A549 (cell line): Measurements from ENCODE around the gene NR4A1. TPM values are rescaled to one million over a fixed set of nuclear protein-coding genes. Genes with fewer than 3 reads are reported as not detected.

Experiments
- ATAC-seq, 2 experiments: fragments of 200-7000 bp in 1 of 2; fragments of >200 bp in 1 of 2; cut with Nextera tagmentation in 1 of 2; cut with Tn5 transposase in 1 of 2; 3 replicates each; pipeline versions ENCODE4 v1.8.0 to v1.9.1; 2018 to 2020; ENCODE audit warnings: mild to moderate bottlenecking in 1 of 2, moderate library complexity in 1 of 2
- CTCF ChIA-PET: fragments of 300-600 bp; sonication (Branson Sonifier 250); formaldehyde crosslinking; extraction: SDS; loops from one replicate; lab custom pipeline; 2021; ENCODE audit warnings: antibody characterized with exemption, inconsistent platforms; lab: Yijun Ruan, JAX
- POLR2A ChIA-PET: fragments of 350-600 bp; formaldehyde crosslinking; extraction: SDS; loops from one replicate; lab custom pipeline; 2021; ENCODE audit warnings: antibody characterized with exemption, inconsistent platforms; lab: Yijun Ruan, JAX
- DNase-seq, 2 experiments: peaks; one replicate each; pipeline versions ENCODE4 v3.0.0 to v3.0.0-alpha.2; 2011 to 2016; ENCODE audit warnings: low read depth in 1 of 2, low spot score in 1 of 2
- FAIRE-seq: peaks from 2 replicates; lab custom pipeline; 2011; peaks lifted over from hg19 to GRCh38; lab: Jason Lieb, UNC
- H3K27ac ChIP-seq, 2 experiments: fragments of >200 bp; sonication (Bioruptor Twin); formaldehyde crosslinking; 3 replicates each; pipeline ENCODE4 v1.5.1; 2016 to 2017
- H3K4me1 ChIP-seq: fragments of >200 bp; sonication (Bioruptor Twin); formaldehyde crosslinking; 3 replicates; pipeline ENCODE4 v1.6.1; 2016
- H3K4me2 ChIP-seq: fragments of >200 bp; sonication (Bioruptor Twin); formaldehyde crosslinking; 3 replicates; pipeline ENCODE4 v1.6.1; 2016
- H3K4me3 ChIP-seq: fragments of >200 bp; sonication (Bioruptor Twin); formaldehyde crosslinking; 3 replicates; pipeline ENCODE4 v1.5.1; 2016
- H3K9me3 ChIP-seq: fragments of >200 bp; sonication (Bioruptor Twin); formaldehyde crosslinking; 3 replicates; pipeline ENCODE4 v1.6.1; 2016
- ATOH8 ChIP-seq: fragments of 250-450 bp; sonication (Bioruptor Pico); IDR thresholded peaks from 2 replicates; pipeline ENCODE4 v1.5.0; 2020; ENCODE audit warnings: low read depth, mild to moderate bottlenecking, moderate library complexity
- CHD2 ChIP-seq: fragments of 150-350 bp; IDR thresholded peaks from 2 replicates; pipeline ENCODE4 v1.6.1; 2014; ENCODE audit warnings: low read length; ENCODE audit not compliant: partially characterized antibody
- CTCF ChIP-seq: fragments of >200 bp; sonication (Bioruptor Twin); formaldehyde crosslinking; IDR thresholded peaks from 3 replicates; pipeline ENCODE4 v1.5.1; 2016
- ESRRA ChIP-seq: fragments of 150-350 bp; IDR thresholded peaks from 2 replicates; pipeline ENCODE4 v1.6.1; 2014; ENCODE audit warnings: mild to moderate bottlenecking, low read length, borderline replicate concordance
- FOSB ChIP-seq: fragments of 250-450 bp; sonication (Bioruptor Pico); IDR thresholded peaks from 2 replicates; pipeline ENCODE4 v1.5.0; 2020; ENCODE audit warnings: mild to moderate bottlenecking, moderate library complexity
- HOXA7 ChIP-seq: fragments of 250-450 bp; sonication (Bioruptor Pico); IDR thresholded peaks from 2 replicates; pipeline ENCODE4 v1.5.0; 2020; ENCODE audit warnings: mild to moderate bottlenecking, moderate library complexity
- JUNB ChIP-seq: fragments of >200 bp; sonication (Bioruptor Twin); formaldehyde crosslinking; IDR thresholded peaks from 2 replicates; pipeline ENCODE4 v1.6.1; 2016
- KDM5A ChIP-seq: fragments of 200-600 bp; sonication (generic); IDR thresholded peaks from 2 replicates; pipeline ENCODE4 v1.6.1; 2016; ENCODE audit warnings: antibody characterized with exemption, mild to moderate bottlenecking
- MAFK ChIP-seq: fragments of 450-650 bp; IDR thresholded peaks from 2 replicates; pipeline ENCODE4 v1.6.1; 2014; ENCODE audit not compliant: partially characterized antibody
- MYC ChIP-seq: IDR thresholded peaks from 2 replicates; pipeline ENCODE4 v1.6.1; 2012; ENCODE audit warnings: mild to moderate bottlenecking, inconsistent platforms, low read length, improper control_type of control experiment, borderline replicate concordance
- NFE2L2 ChIP-seq: fragments of 150-350 bp; conservative IDR thresholded peaks from 2 replicates; pipeline ENCODE4 v1.6.1; 2014; ENCODE audit warnings: low read length
- POLR2A ChIP-seq: IDR thresholded peaks from 2 replicates; pipeline ENCODE4 v1.6.1; 2012; ENCODE audit warnings: mild to moderate bottlenecking, low read length
- POLR2AphosphoS2 ChIP-seq: conservative IDR thresholded peaks from 2 replicates; pipeline ENCODE4 v1.6.1; 2012; ENCODE audit warnings: low read length, improper control_type of control experiment, inconsistent platforms
- RAD21 ChIP-seq, 2 experiments: fragments of >200 bp in 1 of 2; sonication (Bioruptor Twin) in 1 of 2; formaldehyde crosslinking in 1 of 2; IDR thresholded peaks in 1 of 2; conservative IDR thresholded peaks in 1 of 2; 2 replicates in 1 of 2; 3 replicates in 1 of 2; pipeline ENCODE4 v1.6.1; 2012 to 2018; ENCODE audit warnings: inconsistent platforms in 1 of 2
- RCOR1 ChIP-seq: fragments of 150-350 bp; IDR thresholded peaks from 2 replicates; pipeline ENCODE4 v1.6.1; 2014; ENCODE audit warnings: antibody characterized with exemption, low read length, low read depth
- RFX5 ChIP-seq: fragments of 450-650 bp; IDR thresholded peaks from 2 replicates; pipeline ENCODE4 v1.7.1; 2014; ENCODE audit warnings: antibody characterized with exemption, mild to moderate bottlenecking, moderate library complexity
- RNF2 ChIP-seq: fragments of 200-600 bp; sonication (generic); IDR thresholded peaks from 2 replicates; pipeline ENCODE4 v1.6.1; 2016; ENCODE audit warnings: low read depth, mild to moderate bottlenecking, antibody characterized with exemption, moderate library complexity, borderline replicate concordance
- SMC3 ChIP-seq: fragments of >200 bp; sonication (Bioruptor Twin); formaldehyde crosslinking; IDR thresholded peaks from 3 replicates; pipeline ENCODE4 v1.6.1; 2018; ENCODE audit warnings: inconsistent platforms
- TFCP2L1 ChIP-seq: fragments of 250-450 bp; sonication (Bioruptor Pico); IDR thresholded peaks from 2 replicates; pipeline ENCODE4 v1.5.0; 2021; ENCODE audit warnings: mild to moderate bottlenecking
- ZFP36 ChIP-seq: fragments of 450-650 bp; IDR thresholded peaks from 2 replicates; pipeline ENCODE4 v1.6.1; 2014; ENCODE audit warnings: borderline replicate concordance; ENCODE audit not compliant: partially characterized antibody
- WGBS: methylation state at CpG from one replicate; pipeline ENCODE4 v1.1.6; 2017; ENCODE audit errors: missing lambda C conversion rate; 5-methylcytosine and 5-hydroxymethylcytosine counted together
- polyA plus RNA-seq, 4 experiments: library from polyadenylated mRNA; depleted of rRNA in 3 of 4; stranded (reverse); fragments of >200 nt; fragmentation: RNase III in 1 of 4; extraction: RNeasy Plus Mini Kit Qiagen cat#74134 plus additional on column Dnase treatment in 1 of 4; gene quantifications; 2 replicates in 3 of 4; 3 replicates in 1 of 4; pipeline ENCODE4 v1.2.3, GENCODE V29; 2011 to 2017

Gene NR4A1
- polyA plus RNA-seq, 2 of the 4 experiments (the other 2 are of a cell fraction) = 39.6 to 89.6 TPM

- ATAC-seq = no peak
- FAIRE-seq = no peak
- no peak for DNase-seq
- H3K4me1 ChIP-seq = 0 out of 3 replicates have a peak, but pooled peaks cover 3% of the 10 kb centered on the region
- CTCF ChIA-PET = interaction anchor here (0.9 to 36.7 kb wide), 20 partner anchors 6 to 877 kb away, joined by 3 to 1544 read pairs (median 6); partner anchors contain the start of genes ATG101 and TAMALIN
- POLR2A ChIA-PET = interaction anchor here (1.4 to 1.5 kb wide), 2 partner anchors 17 to 48 kb away, joined by 3 to 5 read pairs; partner anchors contain the start of gene NR4A1
- no peak overlapping the region for H3K27ac ChIP-seq
- no peak overlapping the region for H3K4me3 ChIP-seq
- 83% methylated on average over 7 of the region's 8 CpGs for WGBS
- TF ChIP-seq ATOH8 (CRISPR knock-in tag) (no peak), RFX5 (no peak), RCOR1 (no peak), ZFP36 (no peak), MAFK (no peak), TFCP2L1 (no peak), NFE2L2 (no peak), RNF2 (no peak), FOSB (CRISPR knock-in tag) (no peak)
- no peaks in the 10 kb centered on the region for H3K9me3 ChIP-seq
- H3K4me2 ChIP-seq = no peak overlapping the region
These were observed 48.2 kb upstream of the NR4A1 start for GRCh38 chr12:52003016-52003550.

GRCh38 chr12:52003591-52003990 lies 47.7 kb upstream of the NR4A1 start:
- Histone ChIP-seq H3K4me2 (no peak overlapping the region), H3K9me3 (no peaks in the 10 kb centered on the region), H3K27ac (no peak overlapping the region), H3K4me1 (0 out of 3 replicates have a peak, but pooled peaks cover 3% of the 10 kb centered on the region)
- 96% methylated on average over 6 of the region's 6 CpGs for WGBS
- ChIA-PET CTCF (interaction anchor here (0.9 to 36.7 kb wide), 28 partner anchors 6 to 983 kb away, joined by 3 to 1544 read pairs (median 5); partner anchors contain the start of genes ATG101 and TAMALIN), POLR2A (interaction anchor here (1.3 to 1.5 kb wide), 3 partner anchors 17 to 48 kb away, joined by 3 to 5 read pairs (median 3); partner anchors contain the start of gene NR4A1)
- no peak for TF ChIP-seq HOXA7 (CRISPR knock-in tag)
- TF ChIP-seq ATOH8 (CRISPR knock-in tag) = no peak
- TF ChIP-seq KDM5A = no peak
- TF ChIP-seq CHD2 = no peak
- no peak for TF ChIP-seq JUNB
- no peak for TF ChIP-seq MYC
- no peak for TF ChIP-seq POLR2AphosphoS2
- no peak for TF ChIP-seq ZFP36
- TF ChIP-seq, all 56 proteins: peak for 0
- ATAC-seq (peak in 1 of 2 experiments; percentile 9; a peak in 3 of 6 replicates), FAIRE-seq (no peak), DNase-seq (no peak)
- no peak overlapping the region for H3K4me3 ChIP-seq

GRCh38 chr12:52004042-52004648 lies 47.1 kb upstream of the NR4A1 start:
- Histone ChIP-seq H3K27ac (no peak overlapping the region), H3K9me3 (no peaks in the 10 kb centered on the region), H3K4me2 (no peak overlapping the region), H3K4me1 (0 out of 3 replicates have a peak, but pooled peaks cover 3% of the 10 kb centered on the region), H3K4me3 (no peak overlapping the region)
- no peak for FAIRE-seq
- DNase-seq = peak; percentile 69 to 78
- ChIA-PET CTCF (interaction anchor here (0.7 to 36.7 kb wide), 30 partner anchors 7 to 982 kb away, joined by 3 to 1544 read pairs (median 5); partner anchors contain the start of genes ATG101 and TAMALIN), POLR2A (interaction anchor here (0.6 to 1.5 kb wide), 4 partner anchors 14 to 47 kb away, joined by 3 to 5 read pairs (median 4); partner anchors contain the start of gene NR4A1)
- TF ChIP-seq RAD21 (conservative IDR thresholded peaks at IDR 0.05 in 1 of 2, IDR thresholded peaks at IDR 0.05 in 1 of 2) = peak; percentile 90 to 95
- TF ChIP-seq ZFP36 = no peak
- TF ChIP-seq CTCF = peak; percentile 88
- TF ChIP-seq SMC3 = peak; percentile 93
- no peak for TF ChIP-seq POLR2A
- 0 out of 2 replicates have a peak, but pooled peaks have one; percentile 16 for TF ChIP-seq ESRRA
- TF ChIP-seq NFE2L2 = no peak
- peak; percentile 73 to 83 for ATAC-seq
- WGBS = 42% methylated on average over 5 of the region's 5 CpGs
